Stimulated activated CD4-positive, alpha-beta T cell treated with anti-CD3 and anti-CD28 coated beads, Interleukin-4, amount 100 ng/mL, for 1 hour (primary cell): ENCODE results near the gene BARX2.

Source experiments
- DNase-seq: peaks from one replicate; pipeline ENCODE4 v3.0.0-alpha.2; 2020

Gene BARX2

DNA sequence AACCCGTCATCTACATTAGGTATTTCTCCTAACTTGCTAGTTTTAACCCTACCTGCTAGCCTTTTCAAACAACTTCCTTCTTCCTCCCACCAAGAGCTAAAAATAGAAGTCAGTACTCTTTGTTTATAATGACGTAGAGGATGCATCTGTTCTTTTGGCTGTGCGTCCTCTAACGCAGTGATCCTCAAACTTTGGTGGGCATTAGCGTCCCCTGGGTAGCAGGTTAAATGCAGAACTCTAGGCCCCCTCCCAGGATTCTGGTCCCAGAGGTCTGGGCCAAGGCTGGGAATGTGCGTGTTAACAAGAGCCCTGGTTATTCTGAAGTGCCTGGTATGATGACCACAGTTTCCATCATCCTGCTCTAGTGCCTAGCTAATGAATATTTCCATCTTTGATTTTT lies 67.6 kb downstream of the BARX2 start:
- DNase-seq = no peak

DNA sequence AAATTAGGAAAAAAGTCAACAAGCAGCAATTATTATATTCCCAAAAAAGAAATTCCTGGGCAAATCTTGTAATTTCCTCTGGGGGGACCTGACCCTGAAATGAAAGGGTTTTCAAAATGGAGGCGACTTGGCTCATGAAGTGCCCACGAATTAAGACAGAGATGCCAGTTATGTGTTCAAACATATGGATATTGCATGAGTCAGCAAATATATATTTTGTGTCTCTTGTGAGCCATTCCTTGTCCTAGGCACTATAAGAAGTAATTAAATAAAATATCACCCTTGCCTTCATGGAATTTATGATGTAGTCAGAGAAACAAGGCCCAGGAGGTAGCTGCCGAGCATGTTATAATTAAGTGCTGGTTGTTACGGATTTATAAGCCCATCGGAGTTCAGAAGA lies 68.6 kb downstream of the BARX2 start:
- no peak for DNase-seq

DNA sequence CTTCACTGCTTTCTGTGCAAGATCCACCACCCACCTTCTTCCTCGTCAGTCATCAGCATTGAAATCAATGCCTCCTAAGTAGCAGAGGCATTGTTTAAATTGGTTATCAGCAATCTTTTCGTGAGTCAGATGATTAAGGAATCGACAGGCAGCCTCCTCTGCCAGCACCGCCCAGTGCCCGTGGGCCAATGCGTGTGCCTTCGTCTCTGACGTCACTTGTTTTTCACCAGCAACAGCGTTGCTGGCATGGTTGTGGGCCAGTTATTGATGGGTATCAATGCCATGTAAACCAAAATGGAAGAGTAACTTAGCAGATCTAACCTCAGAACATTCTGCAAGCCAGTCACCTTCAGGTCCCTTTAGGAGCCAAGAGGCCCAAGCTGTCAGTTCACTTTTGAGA lies 69.6 kb downstream of the BARX2 start:
- no peak for DNase-seq

GRCh38 chr11:129446572-129446971 lies 70.9 kb downstream of the BARX2 start:
- DNase-seq = no peak

- DNase-seq = no peak
Observed at GRCh38 chr11:129447654-129448239, 72.1 kb downstream of the BARX2 start.

- no peak for DNase-seq
Observed at GRCh38 chr11:129451524-129451923, 75.9 kb downstream of the BARX2 start.

DNA sequence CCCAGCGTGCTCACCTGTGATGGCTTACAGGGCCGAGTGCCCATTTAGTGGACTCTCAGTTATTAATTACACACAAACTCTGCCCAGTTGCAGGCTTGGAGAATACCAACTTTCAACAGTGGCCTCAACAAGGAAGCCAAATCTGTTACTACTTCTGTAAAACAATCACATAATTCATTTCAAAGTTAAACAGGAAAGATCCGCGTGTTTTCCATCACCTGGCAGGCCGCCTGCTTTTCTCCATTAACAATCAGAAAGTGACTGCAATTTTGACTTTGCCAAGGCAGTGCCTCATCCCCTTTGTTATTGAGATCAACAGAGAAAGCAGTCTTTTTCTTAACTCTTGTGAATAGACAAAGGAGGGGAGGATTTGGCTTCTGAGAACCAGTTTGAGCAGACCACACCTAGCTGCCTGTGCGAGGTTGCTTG lies 77.7 kb downstream of the BARX2 start:
- DNase-seq = no peak

- DNase-seq = no peak
Observed at GRCh38 chr11:129455101-129455500, 79.5 kb downstream of the BARX2 start.

- no peak for DNase-seq
Observed at GRCh38 chr11:129455756-129456655, 80.4 kb downstream of the BARX2 start.

DNA sequence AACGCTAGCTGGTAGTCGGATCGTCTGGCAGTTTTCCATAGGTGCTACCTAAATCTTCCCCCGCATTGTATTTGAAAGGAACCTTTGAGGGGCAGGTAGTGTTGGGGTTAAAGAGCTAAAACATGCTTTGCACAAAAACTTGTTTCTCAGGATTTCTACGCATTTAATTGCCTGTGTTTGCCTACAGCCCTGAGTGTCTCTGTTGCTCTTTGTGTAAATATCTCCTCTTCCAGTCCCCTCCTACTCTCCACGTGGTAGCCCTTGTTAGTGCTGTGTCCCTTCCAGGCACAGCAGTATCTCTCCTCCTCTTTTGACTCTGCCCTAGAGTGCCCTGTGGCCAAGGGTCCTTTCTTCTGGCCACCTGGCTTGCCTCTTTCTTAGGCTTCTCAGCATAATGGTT lies 81.7 kb downstream of the BARX2 start:
- no peak for DNase-seq

- DNase-seq = no peak
Observed at GRCh38 chr11:129458278-129458677, 82.6 kb downstream of the BARX2 start.

DNA sequence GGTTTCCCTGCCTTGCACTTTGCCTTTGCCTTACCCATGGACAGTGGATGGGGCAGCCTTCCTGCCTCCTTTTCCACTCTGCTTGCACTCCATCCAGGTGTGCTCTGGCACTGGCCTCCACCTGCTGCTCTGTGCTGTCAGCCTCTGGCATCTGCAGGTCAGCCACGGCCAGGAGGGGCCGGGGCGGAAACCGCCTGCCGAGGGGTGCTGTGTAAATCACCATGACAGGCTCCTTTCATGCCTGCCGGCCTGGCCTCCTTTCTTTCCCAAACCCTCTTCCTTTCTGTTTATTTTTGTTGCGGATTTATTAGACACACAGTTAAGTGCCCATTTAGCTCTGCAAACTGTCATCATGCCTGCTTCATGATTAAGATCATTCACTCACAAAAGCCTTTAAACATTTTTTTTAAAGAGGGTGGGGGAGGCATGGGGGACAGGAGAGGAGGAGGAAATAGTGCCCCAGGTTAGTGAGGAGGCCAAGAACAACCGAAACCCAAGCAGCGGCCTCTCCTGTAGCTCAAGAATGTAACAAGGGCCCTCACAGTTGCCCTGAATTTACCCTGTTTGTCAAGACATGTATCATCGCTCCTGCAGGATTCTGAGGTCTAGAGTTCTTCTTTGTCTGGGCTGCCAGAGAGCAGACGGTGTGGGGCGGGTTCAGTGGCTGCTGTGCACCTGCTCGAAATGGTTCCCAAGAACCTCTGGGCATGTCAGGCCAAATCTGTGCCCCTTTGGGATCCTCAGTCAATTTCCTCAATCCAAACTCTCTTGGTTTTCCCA lies 83.3 kb downstream of the BARX2 start:
- no peak for DNase-seq

DNA sequence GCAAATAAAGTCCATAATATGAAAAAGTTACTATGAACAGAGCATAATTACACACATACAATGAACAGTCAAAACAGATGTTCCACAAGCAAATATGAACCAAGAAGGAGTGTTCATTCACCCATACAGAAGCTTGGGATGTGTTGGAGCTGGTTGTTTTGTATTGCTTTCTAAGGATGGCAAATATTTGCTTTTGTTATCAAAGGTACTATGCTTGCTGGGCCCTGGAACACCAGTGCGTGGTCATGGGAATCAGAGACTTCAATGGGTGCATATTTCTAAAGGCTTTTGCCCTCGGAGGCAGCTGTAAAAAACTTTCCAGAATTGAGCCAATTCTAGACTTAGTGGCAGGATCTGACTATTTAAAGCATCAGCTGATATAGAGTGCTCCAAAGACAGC lies 85.1 kb downstream of the BARX2 start:
- DNase-seq = no peak

DNA sequence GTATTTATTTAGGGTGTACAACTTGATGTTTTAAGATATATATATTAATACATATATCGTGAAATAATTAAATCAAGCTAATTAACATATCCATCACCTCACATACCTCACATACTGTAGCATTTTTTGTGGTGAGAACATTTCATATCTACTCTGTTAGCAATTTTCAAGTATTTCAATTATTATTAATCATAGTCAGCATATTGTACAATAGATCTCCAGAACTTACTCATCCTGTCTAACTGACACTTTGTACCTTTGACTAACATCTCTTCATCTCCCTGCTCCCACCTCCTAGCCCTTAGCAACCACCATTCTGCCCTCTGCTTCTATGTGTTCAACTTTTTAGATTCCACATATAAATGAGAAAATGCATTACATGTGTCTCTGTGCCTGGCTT lies 108.4 kb downstream of the BARX2 start:
- DNase-seq = no peak

- DNase-seq = no peak
Observed at GRCh38 chr11:129489249-129489648, 113.6 kb downstream of the BARX2 start.

GRCh38 chr11:129490004-129490403 lies 114.4 kb downstream of the BARX2 start:
- no peak for DNase-seq

- no peak for DNase-seq
Observed at GRCh38 chr11:129493746-129494145, 118.1 kb downstream of the BARX2 start.
